Bronchial epithelial cell (primary cell): Measurements from ENCODE around the gene OAS2. TPM values are rescaled to one million over a fixed set of nuclear protein-coding genes. Genes with fewer than 3 reads are reported as not detected.

Experiments used
- DNase-seq: peaks from one replicate; pipeline ENCODE4 v3.0.0-alpha.2; 2010; ENCODE audit warnings: low read depth
- FAIRE-seq: peaks from 2 replicates; lab custom pipeline; 2011; peaks lifted over from hg19 to GRCh38; lab: Jason Lieb, UNC
- H3K27me3 ChIP-seq: 2 replicates; pipeline ENCODE4 v1.5.1; 2011; ENCODE audit warnings: low read length; ENCODE audit not compliant: control insufficient read depth, insufficient read depth
- H3K36me3 ChIP-seq: 2 replicates; pipeline ENCODE4 v1.5.1; 2011; ENCODE audit warnings: low read length; ENCODE audit not compliant: control insufficient read depth, insufficient read depth
- H3K4me3 ChIP-seq: 2 replicates; pipeline ENCODE4 v1.5.1; 2011; ENCODE audit warnings: mild to moderate bottlenecking, low read depth, low read length, control low read depth
- total RNA-seq: library from RNA; depleted of rRNA; stranded (reverse); fragments of >200 nt; gene quantifications from 2 replicates; pipeline ENCODE4 v1.2.1, GENCODE V29; 2014
- TF ChIP-seq, protein P1 (sequence below): IDR thresholded peaks from 2 replicates; pipeline ENCODE4 v1.5.1; 2011; ENCODE audit warnings: mild to moderate bottlenecking, moderate library complexity, low read length, control low read depth, inconsistent platforms; ENCODE audit not compliant: insufficient read depth, severe bottlenecking

The OAS2 gene
- total RNA-seq: 0.64 and 0.79 TPM in 2 replicates

DNA sequence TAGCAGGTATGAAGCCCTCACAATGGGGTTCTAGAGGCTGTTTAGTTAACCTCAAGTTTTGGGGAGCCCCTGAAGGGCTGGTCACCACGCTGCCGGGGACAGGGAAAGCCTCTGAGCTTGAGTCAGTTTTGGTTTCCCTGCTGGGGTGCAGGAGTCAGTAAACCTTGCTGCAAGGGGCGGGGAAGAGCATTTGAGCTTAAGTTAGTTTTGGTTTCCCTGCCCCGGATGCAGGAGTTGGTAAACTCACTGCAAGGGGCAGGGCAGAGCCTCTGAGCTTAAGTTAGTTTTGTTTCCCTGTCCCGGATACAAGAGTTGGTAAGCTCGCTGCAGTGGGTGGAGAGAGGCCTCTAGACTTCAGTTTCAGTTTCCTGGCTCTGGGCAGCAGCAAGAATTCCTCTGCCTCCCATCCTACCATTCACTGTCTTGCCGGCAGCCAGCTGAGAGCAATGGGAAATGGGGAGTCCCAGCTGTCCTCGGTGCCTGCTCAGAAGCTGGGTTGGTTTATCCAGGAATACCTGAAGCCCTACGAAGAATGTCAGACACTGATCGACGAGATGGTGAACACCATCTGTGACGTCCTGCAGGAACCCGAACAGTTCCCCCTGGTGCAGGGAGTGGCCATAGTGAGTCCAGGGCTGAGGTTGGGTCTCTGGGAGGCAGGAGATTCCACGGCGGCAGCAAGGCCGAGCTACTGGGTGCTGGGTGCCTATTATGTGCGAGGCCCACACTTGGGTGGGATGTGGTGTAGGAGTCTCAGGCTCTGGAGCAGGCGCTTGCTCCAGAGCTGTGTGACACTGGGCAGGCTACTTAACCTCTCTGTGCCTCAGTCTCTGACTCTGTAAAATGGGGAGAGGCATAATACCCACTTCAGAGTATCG is at the start of gene OAS2:
OAS2 (plus strand) TSS at position 357 of the 878 bp plus-strand sequence; CDS start at position 447, 90 bp downstream.
- TF ChIP-seq, protein P1, sequence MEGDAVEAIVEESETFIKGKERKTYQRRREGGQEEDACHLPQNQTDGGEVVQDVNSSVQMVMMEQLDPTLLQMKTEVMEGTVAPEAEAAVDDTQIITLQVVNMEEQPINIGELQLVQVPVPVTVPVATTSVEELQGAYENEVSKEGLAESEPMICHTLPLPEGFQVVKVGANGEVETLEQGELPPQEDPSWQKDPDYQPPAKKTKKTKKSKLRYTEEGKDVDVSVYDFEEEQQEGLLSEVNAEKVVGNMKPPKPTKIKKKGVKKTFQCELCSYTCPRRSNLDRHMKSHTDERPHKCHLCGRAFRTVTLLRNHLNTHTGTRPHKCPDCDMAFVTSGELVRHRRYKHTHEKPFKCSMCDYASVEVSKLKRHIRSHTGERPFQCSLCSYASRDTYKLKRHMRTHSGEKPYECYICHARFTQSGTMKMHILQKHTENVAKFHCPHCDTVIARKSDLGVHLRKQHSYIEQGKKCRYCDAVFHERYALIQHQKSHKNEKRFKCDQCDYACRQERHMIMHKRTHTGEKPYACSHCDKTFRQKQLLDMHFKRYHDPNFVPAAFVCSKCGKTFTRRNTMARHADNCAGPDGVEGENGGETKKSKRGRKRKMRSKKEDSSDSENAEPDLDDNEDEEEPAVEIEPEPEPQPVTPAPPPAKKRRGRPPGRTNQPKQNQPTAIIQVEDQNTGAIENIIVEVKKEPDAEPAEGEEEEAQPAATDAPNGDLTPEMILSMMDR: no peak
- H3K36me3 ChIP-seq: no peaks in the 10 kb centered on the region
- H3K27me3 ChIP-seq: no peaks in the 10 kb centered on the region
- FAIRE-seq (no peak), DNase-seq (peak; percentile 31)
- H3K4me3 ChIP-seq: no peak within 1 kb of the TSS

- no peak overlapping the region for H3K4me3 ChIP-seq
- TF ChIP-seq, protein P1: no peak
- H3K36me3 ChIP-seq: no peaks in the 10 kb centered on the region
- FAIRE-seq (peak; percentile 43), DNase-seq (no peak)
- H3K27me3 ChIP-seq: no peaks in the 10 kb centered on the region
These were observed 49.3 kb upstream of the OAS2 start for GRCh38 chr12:112928978-112929377.

GRCh38 chr12:112929715-112930114 is 48.6 kb upstream of the OAS2 start:
- TF ChIP-seq, protein P1: no peak
- DNase-seq: no peak
- no peak overlapping the region for H3K4me3 ChIP-seq
- H3K27me3 ChIP-seq: no peaks in the 10 kb centered on the region
- H3K36me3 ChIP-seq: no peaks in the 10 kb centered on the region
- FAIRE-seq: no peak

DNA sequence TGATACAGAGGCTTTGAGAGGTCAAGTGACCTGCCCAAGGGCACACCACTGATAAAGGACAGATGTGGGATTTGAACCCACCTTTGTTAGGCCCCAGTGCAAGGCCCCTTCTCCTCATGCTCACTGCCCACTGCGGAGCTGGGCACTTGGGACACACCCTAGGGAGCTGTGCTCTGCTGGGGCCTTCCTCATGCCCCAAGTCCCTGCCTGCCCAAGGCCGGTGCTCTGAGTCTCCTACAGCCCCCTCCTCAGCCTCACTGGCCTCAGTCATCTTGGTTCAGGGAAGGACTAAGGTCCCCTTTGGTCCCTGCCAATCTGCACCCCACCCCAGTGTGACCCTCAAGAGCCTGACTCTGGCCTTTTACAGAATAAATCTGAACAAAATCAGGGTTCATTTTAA is 48.0 kb upstream of the OAS2 start:
- DNase-seq (no peak), FAIRE-seq (no peak)
- TF ChIP-seq, protein P1: no peak

DNA sequence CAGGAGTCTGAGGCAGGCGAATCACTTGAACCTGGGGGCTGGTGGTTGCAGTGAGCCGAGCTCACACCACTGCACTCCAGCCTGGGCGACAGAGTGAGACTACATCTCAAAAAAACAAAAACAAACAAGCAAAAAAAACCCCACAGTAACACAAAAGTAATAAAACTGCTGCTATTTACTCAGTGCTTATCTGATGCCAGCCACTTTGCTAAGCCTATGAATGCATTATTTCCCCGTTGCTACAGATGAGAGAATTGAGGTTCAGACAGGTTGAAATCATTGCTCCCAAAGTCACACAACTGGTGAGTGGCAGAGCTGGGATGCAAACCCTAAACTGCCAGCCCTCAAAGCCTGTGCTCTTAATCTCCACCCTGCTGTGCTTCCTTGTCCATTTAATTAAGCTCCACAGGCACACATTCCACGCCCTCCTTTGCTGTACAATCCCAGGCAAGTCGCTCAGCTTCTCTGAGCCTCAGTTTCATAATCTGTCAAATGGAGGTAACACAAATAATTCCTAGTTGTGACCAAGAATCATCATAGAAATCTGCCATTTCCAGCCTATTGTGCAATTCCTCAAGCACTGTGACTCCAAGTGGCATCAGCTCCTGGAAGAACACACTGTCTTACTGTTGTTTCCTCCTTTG is 45.7 kb upstream of the OAS2 start:
- FAIRE-seq (no peak), DNase-seq (no peak)
- no peaks in the 10 kb centered on the region for H3K27me3 ChIP-seq
- no peaks in the 10 kb centered on the region for H3K36me3 ChIP-seq
- H3K4me3 ChIP-seq: no peak overlapping the region
- TF ChIP-seq, protein P1: no peak

More for the DNA sequence above, 48.0 kb upstream of the OAS2 start:
- no peak overlapping the region for H3K4me3 ChIP-seq
- no peaks in the 10 kb centered on the region for H3K36me3 ChIP-seq
- no peaks in the 10 kb centered on the region for H3K27me3 ChIP-seq
